HG03439 (cell line): ENCODE results near the gene MAP7D3.
"Not testable (repeated sequence)": the region's sequence is repeated elsewhere in the genome, so short reads cannot be mapped to it uniquely, and the experiment has no call there.

Experiments used
- ATAC-seq: cut with Tn5 transposase; IDR thresholded peaks from one replicate; pipeline ENCODE4 v1.9.1; 2021; ENCODE audit warnings: mild to moderate bottlenecking, moderate library complexity; ENCODE audit not compliant: unreplicated experiment

MAP7D3 gene

GRCh38 chrX:136256026-136256425 lies 4.8 kb upstream of the MAP7D3 start:
- no peak for ATAC-seq

- no peak for ATAC-seq
Observed at GRCh38 chrX:136255541-136255940, 4.3 kb upstream of the MAP7D3 start.

- ATAC-seq: peak; percentile 42
Observed at GRCh38 chrX:136250191-136251040, 784 bp downstream of the MAP7D3 start.

GRCh38 chrX:136246201-136246600 lies 5.0 kb downstream of the MAP7D3 start:
- ATAC-seq: no peak

GRCh38 chrX:136237849-136238248 lies 13.4 kb downstream of the MAP7D3 start:
- ATAC-seq: not testable (repeated sequence)

GRCh38 chrX:136237074-136237473 lies 14.1 kb downstream of the MAP7D3 start:
- ATAC-seq: no peak

GRCh38 chrX:136228839-136229207 lies 22.4 kb downstream of the MAP7D3 start:
- ATAC-seq: no peak

GRCh38 chrX:136227948-136228838 lies 23.0 kb downstream of the MAP7D3 start:
- ATAC-seq: no peak

GRCh38 chrX:136227074-136227473 lies 24.1 kb downstream of the MAP7D3 start:
- ATAC-seq: no peak

- ATAC-seq: no peak
Observed at GRCh38 chrX:136221851-136222513, 29.2 kb downstream of the MAP7D3 start.

- no peak for ATAC-seq
Observed at GRCh38 chrX:136220951-136221350, 30.2 kb downstream of the MAP7D3 start.

- ATAC-seq: no peak
Observed at GRCh38 chrX:136220540-136220939, 30.7 kb downstream of the MAP7D3 start.

GRCh38 chrX:136219893-136220292 lies 31.3 kb downstream of the MAP7D3 start:
- ATAC-seq: no peak

GRCh38 chrX:136215559-136215958 lies 35.6 kb downstream of the MAP7D3 start:
- no peak for ATAC-seq

GRCh38 chrX:136214551-136214950 lies 36.6 kb downstream of the MAP7D3 start:
- no peak for ATAC-seq

- no peak for ATAC-seq
Observed at GRCh38 chrX:136212557-136213111, 38.6 kb downstream of the MAP7D3 start.

- ATAC-seq: no peak
Observed at GRCh38 chrX:136211766-136212556, 39.2 kb downstream of the MAP7D3 start.

GRCh38 chrX:136210806-136211205 lies 40.4 kb downstream of the MAP7D3 start:
- ATAC-seq: no peak

- no peak for ATAC-seq
Observed at GRCh38 chrX:136210243-136210642, 41.0 kb downstream of the MAP7D3 start.

- ATAC-seq: no peak
Observed at GRCh38 chrX:136209751-136210150, 41.4 kb downstream of the MAP7D3 start.
